K562 (cell line): ENCODE results near the gene CBFA2T2. TPM values are rescaled to one million over a fixed set of nuclear protein-coding genes. Genes with fewer than 3 reads are reported as not detected.

Experiments used
- ARNT ChIP-seq, 2 experiments: fragments of 450-650 bp; IDR thresholded peaks; 2 replicates each; pipeline ENCODE4 v1.6.1; 2016; ENCODE audit warnings: mild to moderate bottlenecking in 1 of 2
- C11orf30 ChIP-seq: fragments of 450-650 bp; IDR thresholded peaks from 2 replicates; pipeline ENCODE4 v1.6.1; 2016; ENCODE audit warnings: low read depth, mild to moderate bottlenecking
- CREB3L1 ChIP-seq: fragments of 450-650 bp; IDR thresholded peaks from 2 replicates; pipeline ENCODE4 v1.6.1; 2014; ENCODE audit warnings: low read depth, mild to moderate bottlenecking, moderate library complexity, borderline replicate concordance
- GABPB2 ChIP-seq: fragments of 250-450 bp; sonication (Bioruptor Pico); conservative IDR thresholded peaks from 2 replicates; pipeline ENCODE4 v1.5.1; 2021; ENCODE audit warnings: mild to moderate bottlenecking
- NFIX ChIP-seq: fragments of 250-450 bp; sonication (Bioruptor Pico); IDR thresholded peaks from 2 replicates; pipeline ENCODE4 v1.4.0; 2020; ENCODE audit warnings: low read depth, mild to moderate bottlenecking, moderate library complexity
- SAFB2 ChIP-seq: fragments of 200-400 bp; formaldehyde crosslinking; IDR thresholded peaks from 2 replicates; pipeline ENCODE4 v1.6.1; 2018; ENCODE audit warnings: borderline replicate concordance, low read length, low read depth, moderate library complexity; ENCODE audit not compliant: severe bottlenecking
- SMARCA4 ChIP-seq: fragments of 450-650 bp; IDR thresholded peaks from 2 replicates; pipeline ENCODE4 v1.6.1; 2016
- TAF15 ChIP-seq: fragments of 200-400 bp; formaldehyde crosslinking; IDR thresholded peaks from 2 replicates; pipeline ENCODE4 v1.6.1; 2017; ENCODE audit warnings: mild to moderate bottlenecking, low read depth, low read length, moderate library complexity
- U2AF1 ChIP-seq: fragments of 200-400 bp; formaldehyde crosslinking; optimal IDR thresholded peaks from 2 replicates; pipeline ENCODE3; 2017; ENCODE audit warnings: mild to moderate bottlenecking, low read depth, low read length, moderate library complexity
- ZNF444 ChIP-seq: fragments of 250-450 bp; sonication (Bioruptor Pico); IDR thresholded peaks from 2 replicates; pipeline ENCODE4 v1.4.0; 2020; ENCODE audit warnings: mild to moderate bottlenecking, moderate library complexity
- polyA plus RNA-seq, 8 experiments: library from polyadenylated mRNA; depleted of rRNA in 4 of 8; stranded (reverse) in 5 of 8; unstranded in 3 of 8; fragments of >200 nt; fragmentation: Nextera tagmentation in 2 of 8; fragmentation: Illumina TruSeq in 1 of 8; extraction: Ambion mirVana in 2 of 8; extraction: Trizol in 1 of 8; gene quantifications; 2 replicates each; pipeline versions ENCODE4 v1.2.1 to v1.2.3, GENCODE V29; 2011 to 2014; ENCODE audit warnings: inconsistent platforms in 1 of 8, missing spikeins in 1 of 8
- total RNA-seq, 7 experiments: library from RNA; depleted of rRNA in 6 of 7; stranded (reverse); fragments of >200 nt in 6 of 7; fragmentation: Illumina TruSeq in 2 of 7; extraction: Trizol in 2 of 7; gene quantifications; 2 replicates each; pipeline versions ENCODE4 v1.2.1 to v1.2.3, GENCODE V29; 2011 to 2021; ENCODE audit warnings: low replicate concordance in 1 of 7
- TF ChIP-seq, protein P1 (sequence below), 2 experiments: fragments of 450-650 bp in 1 of 2; sonication (generic) in 1 of 2; formaldehyde crosslinking in 1 of 2; IDR thresholded peaks in 1 of 2; conservative IDR thresholded peaks in 1 of 2; 2 replicates each; pipeline versions ENCODE4 v1.6.1 to v1.8.1; 2016 to 2023; ENCODE audit warnings: mild to moderate bottlenecking in 2 of 2, moderate library complexity in 2 of 2, inconsistent platforms in 1 of 2, missing genetic modification reagents in 1 of 2
- TF ChIP-seq, protein P2 (sequence below), 3 experiments: fragments of 200-800 bp in 1 of 3; sonication (Bioruptor generic) in 1 of 3; sonication (generic) in 1 of 3; formaldehyde crosslinking in 1 of 3; IDR thresholded peaks; 2 replicates each; pipeline versions ENCODE4 v1.6.1 to v1.8.0; 2016 to 2022; ENCODE audit warnings: mild to moderate bottlenecking in 2 of 3, missing compliant biosample characterization in 2 of 3, missing genetic modification characterization in 2 of 3, missing genetic modification reagents in 1 of 3

CBFA2T2 gene
- total and polyA plus RNA-seq, 9 of the 15 experiments (the other 6 are each of a cell fraction or from before 2014, with no cell fraction given): 0.27 to 9.6 (median 5.8) TPM

- no peak for TF ChIP-seq ARNT (IDR thresholded peaks at IDR 0.05)
- no peak for TF ChIP-seq GABPB2
- TF ChIP-seq SAFB2: no peak
- TF ChIP-seq, protein P1, sequence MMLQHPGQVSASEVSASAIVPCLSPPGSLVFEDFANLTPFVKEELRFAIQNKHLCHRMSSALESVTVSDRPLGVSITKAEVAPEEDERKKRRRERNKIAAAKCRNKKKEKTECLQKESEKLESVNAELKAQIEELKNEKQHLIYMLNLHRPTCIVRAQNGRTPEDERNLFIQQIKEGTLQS (IDR thresholded peaks at IDR 0.05): no peak
- TF ChIP-seq, protein P1 (CRISPR knock-in tag; conservative IDR thresholded peaks at IDR 0.05): no peak
- TF ChIP-seq, protein P2, sequence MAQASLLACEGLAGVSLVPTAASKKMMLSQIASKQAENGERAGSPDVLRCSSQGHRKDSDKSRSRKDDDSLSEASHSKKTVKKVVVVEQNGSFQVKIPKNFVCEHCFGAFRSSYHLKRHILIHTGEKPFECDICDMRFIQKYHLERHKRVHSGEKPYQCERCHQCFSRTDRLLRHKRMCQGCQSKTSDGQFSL (CRISPR knock-in tag; IDR thresholded peaks at IDR 0.05): no peak
- TF ChIP-seq, protein P2 (tag; IDR thresholded peaks at IDR 0.05): no peak
- no peak for TF ChIP-seq NFIX
- no peak for TF ChIP-seq C11orf30
- TF ChIP-seq CREB3L1: no peak
- no peak for TF ChIP-seq TAF15
- TF ChIP-seq SMARCA4: no peak
- no peak for TF ChIP-seq ZNF444 (CRISPR knock-in tag)
- TF ChIP-seq U2AF1: no peak
- TF ChIP-seq, all 486 proteins: peak for 0
Observed at GRCh38 chr20:33539129-33539528, 49.2 kb downstream of the CBFA2T2 start (continued).
